HG02981 (cell line): ENCODE measurements around the gene SMC5.
A peak's percentile ranks its signal among the peaks of the same experiment; 100 is the strongest.
"Not testable (repeated sequence)": the region's sequence is repeated elsewhere in the genome, so short reads cannot be mapped to it uniquely, and the experiment has no call there.

ENCODE experiments used
- ATAC-seq: cut with Tn5 transposase; IDR thresholded peaks from one replicate; pipeline ENCODE4 v1.9.1; 2021; ENCODE audit warnings: mild to moderate bottlenecking, moderate library complexity; ENCODE audit not compliant: unreplicated experiment

The SMC5 gene

GRCh38 chr9:70258692-70259511 lies at the start of gene SMC5:
SMC5 (plus strand) TSS chr9:70258978; CDS start chr9:70259079, 101 bp downstream.
- peak; percentile 82 for ATAC-seq

- ATAC-seq: no peak
Measured at GRCh38 chr9:70217029-70217428, 41.7 kb upstream of the SMC5 start.

- ATAC-seq: no peak
Measured at GRCh38 chr9:70218767-70219166, 40.0 kb upstream of the SMC5 start.

- ATAC-seq: no peak
Measured at GRCh38 chr9:70220216-70220615, 38.6 kb upstream of the SMC5 start.

GRCh38 chr9:70222354-70222753 lies 36.4 kb upstream of the SMC5 start:
- no peak for ATAC-seq

- ATAC-seq: no peak
Measured at GRCh38 chr9:70228118-70228517, 30.7 kb upstream of the SMC5 start.

GRCh38 chr9:70228611-70229010 lies 30.2 kb upstream of the SMC5 start:
- ATAC-seq: no peak

GRCh38 chr9:70229026-70229425 lies 29.8 kb upstream of the SMC5 start:
- ATAC-seq: no peak

- no peak for ATAC-seq
Measured at GRCh38 chr9:70229579-70229978, 29.2 kb upstream of the SMC5 start.

- ATAC-seq: no peak
Measured at GRCh38 chr9:70232476-70232875, 26.3 kb upstream of the SMC5 start.

GRCh38 chr9:70234208-70234607 lies 24.6 kb upstream of the SMC5 start:
- not testable (repeated sequence) for ATAC-seq

GRCh38 chr9:70245952-70246351 lies 12.8 kb upstream of the SMC5 start:
- ATAC-seq: not testable (repeated sequence)

GRCh38 chr9:70250221-70250620 lies 8.6 kb upstream of the SMC5 start:
- no peak for ATAC-seq

GRCh38 chr9:70255486-70255885 lies 3.3 kb upstream of the SMC5 start:
- no peak for ATAC-seq

GRCh38 chr9:70256123-70256551 lies 2.6 kb upstream of the SMC5 start:
- no peak for ATAC-seq

GRCh38 chr9:70257502-70257901 lies 1.3 kb upstream of the SMC5 start:
- no peak for ATAC-seq

- ATAC-seq: peak; percentile 36
Measured at GRCh38 chr9:70257991-70258691, 637 bp upstream of the SMC5 start.

GRCh38 chr9:70259512-70259802 lies 679 bp downstream of the SMC5 start:
- no peak for ATAC-seq

GRCh38 chr9:70260007-70260443 lies 1.2 kb downstream of the SMC5 start:
- ATAC-seq: no peak

- peak; percentile 21 for ATAC-seq
Measured at GRCh38 chr9:70260606-70261005, 1.8 kb downstream of the SMC5 start.

GRCh38 chr9:70261131-70261870 lies 2.5 kb downstream of the SMC5 start:
- ATAC-seq: no peak

- ATAC-seq: no peak
Measured at GRCh38 chr9:70262366-70262765, 3.6 kb downstream of the SMC5 start.
